HEK293T (cell line): ENCODE measurements around the gene OR10A5.

Source experiments
- BHLHE40 ChIP-seq: fragments of 450-650 bp; IDR thresholded peaks from 2 replicates; pipeline ENCODE4 v1.6.1; 2016; ENCODE audit warnings: mild to moderate bottlenecking, moderate library complexity, borderline replicate concordance
- FOXM1 ChIP-seq: fragments of 450-650 bp; IDR thresholded peaks from 2 replicates; pipeline ENCODE4 v1.6.1; 2017; ENCODE audit warnings: mild to moderate bottlenecking, borderline replicate concordance
- SP1 ChIP-seq: fragments of 450-650 bp; IDR thresholded peaks from 2 replicates; pipeline ENCODE4 v1.6.1; 2017

DNA sequence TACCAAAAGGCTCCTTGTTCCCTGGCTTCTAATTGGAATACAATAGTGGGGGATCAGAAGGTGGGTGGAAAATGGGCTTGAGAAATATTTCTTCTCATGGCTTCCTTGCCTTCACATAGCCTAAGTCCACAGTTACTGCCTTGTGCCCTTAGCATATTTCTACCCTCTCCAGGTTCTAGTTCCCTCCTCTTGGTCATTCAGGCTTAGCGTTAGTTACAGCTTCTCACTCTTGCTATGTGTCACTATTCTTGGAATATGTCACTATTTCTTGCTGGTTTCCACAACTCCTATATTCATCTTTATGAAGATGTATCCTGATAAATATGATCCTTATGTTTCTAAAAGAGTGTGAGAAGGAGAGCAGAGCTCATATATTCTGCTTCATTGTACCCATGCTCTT is 44.4 kb downstream of the OR10A5 start:
- TF ChIP-seq FOXM1: no peak
- TF ChIP-seq SP1: no peak
- TF ChIP-seq BHLHE40: no peak
